HG03439 (cell line): ENCODE measurements around the gene KCNIP4.

Source experiments
- ATAC-seq: cut with Tn5 transposase; IDR thresholded peaks from one replicate; pipeline ENCODE4 v1.9.1; 2021; ENCODE audit warnings: mild to moderate bottlenecking, moderate library complexity; ENCODE audit not compliant: unreplicated experiment

Gene KCNIP4

DNA sequence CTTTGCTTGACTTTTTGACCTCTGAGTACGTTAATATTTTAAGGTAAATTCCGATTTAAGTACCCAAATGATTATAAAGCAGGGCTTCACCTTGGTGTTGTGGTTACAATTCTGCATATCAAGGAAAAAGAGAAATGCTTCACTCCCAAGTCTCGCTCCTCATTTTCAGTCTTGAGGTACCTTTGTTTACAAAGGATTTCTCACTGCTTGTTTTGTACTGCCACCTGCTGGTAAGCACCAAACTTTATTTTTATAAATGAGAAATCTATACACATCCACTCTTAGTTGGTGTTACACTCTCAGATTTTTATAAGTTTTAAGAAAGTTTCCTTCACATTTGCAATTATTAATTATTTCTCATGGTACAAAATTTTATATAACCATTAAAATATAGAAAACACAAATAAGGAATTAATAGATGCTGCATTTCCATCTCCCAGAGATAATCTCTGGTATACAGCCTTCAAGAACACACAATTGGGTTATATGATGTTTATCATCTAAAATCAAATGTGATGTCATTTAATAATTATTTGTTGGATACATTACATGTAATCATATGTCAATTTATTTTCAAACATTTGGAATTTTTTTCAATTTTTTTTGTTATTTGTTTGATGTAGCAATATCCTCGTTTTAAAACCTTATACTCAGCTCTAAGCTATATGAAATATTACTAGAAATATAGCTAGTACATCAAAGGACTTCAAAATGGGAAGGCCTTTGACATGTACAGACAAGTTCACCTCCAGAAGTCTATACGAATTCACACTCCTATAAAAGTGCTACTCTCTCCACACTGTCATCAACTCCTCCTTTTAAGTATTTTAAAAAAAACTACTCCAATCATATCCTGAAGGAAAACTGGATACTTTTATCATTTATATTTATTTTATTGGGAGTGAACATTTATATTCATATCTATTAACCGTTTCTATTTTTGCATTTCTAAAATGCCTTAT is 179.9 kb downstream of the KCNIP4 start:
- ATAC-seq: peak; percentile 45

- ATAC-seq: no peak
These were observed 182.7 kb downstream of the KCNIP4 start for GRCh38 chr4:21765810-21766407.

- no peak for ATAC-seq
These were observed 184.7 kb downstream of the KCNIP4 start for GRCh38 chr4:21763855-21764254.

GRCh38 chr4:21757248-21757647 is 191.3 kb downstream of the KCNIP4 start:
- ATAC-seq: no peak

GRCh38 chr4:21753084-21753760 is 195.3 kb downstream of the KCNIP4 start:
- ATAC-seq: no peak

- no peak for ATAC-seq
These were observed 196.0 kb downstream of the KCNIP4 start for GRCh38 chr4:21752616-21753015.

DNA sequence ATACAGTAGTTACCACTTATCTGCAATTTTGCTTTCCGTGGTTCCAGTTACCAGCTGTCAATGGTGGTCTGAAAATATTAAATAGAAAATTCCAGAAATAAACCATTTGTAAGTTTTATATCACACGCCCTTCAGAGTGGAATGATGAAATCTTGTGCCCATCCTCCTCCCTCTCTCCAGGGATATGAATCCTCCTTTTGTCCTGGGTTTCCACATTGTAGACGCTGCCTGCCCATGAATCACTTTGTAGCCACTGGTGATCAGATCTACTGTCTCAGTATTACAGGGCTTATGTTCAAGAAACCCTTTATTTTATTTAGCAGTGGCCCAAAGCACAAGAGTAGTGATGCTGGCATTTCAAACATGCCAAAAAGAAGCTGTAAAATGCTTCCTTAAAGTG is 198.6 kb downstream of the KCNIP4 start:
- no peak for ATAC-seq

GRCh38 chr4:21749412-21749811 is 199.2 kb downstream of the KCNIP4 start:
- no peak for ATAC-seq

- ATAC-seq: no peak
These were observed 204.5 kb downstream of the KCNIP4 start for GRCh38 chr4:21744046-21744445.

DNA sequence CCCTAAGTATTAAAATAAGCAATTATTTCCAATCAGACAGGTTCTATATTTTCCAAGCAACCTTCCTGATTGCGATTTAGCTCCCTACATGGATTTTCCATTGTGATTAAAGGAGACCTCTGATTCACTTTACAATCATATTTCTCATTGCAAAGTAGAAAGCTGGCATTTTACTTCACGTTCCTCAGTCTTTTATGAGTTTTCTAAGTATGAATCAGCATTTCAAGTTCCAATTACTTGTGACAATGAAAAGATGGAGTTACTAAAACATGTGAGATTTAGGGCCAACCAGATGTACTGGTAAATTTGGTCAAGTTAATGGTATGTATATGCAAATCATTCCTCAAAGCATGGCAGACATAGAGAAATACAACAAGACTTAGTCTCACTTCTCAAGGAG is 206.2 kb downstream of the KCNIP4 start:
- ATAC-seq: no peak

DNA sequence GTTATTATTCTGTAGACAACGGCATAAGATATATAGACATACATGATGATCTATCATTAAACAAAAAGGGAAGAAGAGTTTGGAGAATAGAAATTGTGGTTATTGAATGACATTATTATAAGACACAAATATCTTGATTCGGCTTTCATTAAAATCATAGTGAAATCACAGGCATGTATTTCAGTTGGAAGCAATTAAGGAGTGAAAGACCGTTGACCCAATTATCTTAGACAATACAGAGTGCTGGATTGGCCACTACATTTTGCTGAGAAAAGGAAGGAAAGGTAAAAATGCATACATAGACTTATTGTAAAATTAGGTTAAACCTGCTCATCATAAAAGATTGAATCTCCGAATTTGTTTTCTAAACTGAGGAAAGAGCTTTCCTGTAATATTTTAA is 209.8 kb downstream of the KCNIP4 start:
- ATAC-seq: no peak

GRCh38 chr4:21735866-21736265 is 212.7 kb downstream of the KCNIP4 start:
- no peak for ATAC-seq

GRCh38 chr4:21733894-21734630 is 214.5 kb downstream of the KCNIP4 start:
- no peak for ATAC-seq

DNA sequence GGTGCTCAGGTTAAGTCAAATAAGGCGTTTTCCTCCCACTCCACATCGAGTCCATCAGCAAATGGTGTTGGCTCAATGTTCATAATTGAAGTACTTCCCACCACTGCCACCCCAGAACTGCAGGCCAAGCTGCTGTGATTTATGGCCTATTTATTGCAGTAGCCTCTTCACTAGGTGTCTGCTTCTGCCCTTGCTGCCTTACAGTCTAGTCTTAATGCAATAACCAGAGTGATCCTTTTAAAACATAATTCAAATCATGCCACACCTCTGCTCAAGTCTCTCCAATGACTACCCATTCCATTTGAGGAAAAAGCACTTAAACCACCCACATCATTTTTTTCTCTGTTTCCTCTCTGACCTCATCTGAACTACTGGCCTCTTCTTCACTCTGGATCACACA is 220.3 kb downstream of the KCNIP4 start:
- ATAC-seq: no peak

- ATAC-seq: no peak
These were observed 222.2 kb downstream of the KCNIP4 start for GRCh38 chr4:21726255-21726815.

- ATAC-seq: no peak
These were observed 226.3 kb downstream of the KCNIP4 start for GRCh38 chr4:21722157-21722839.

DNA sequence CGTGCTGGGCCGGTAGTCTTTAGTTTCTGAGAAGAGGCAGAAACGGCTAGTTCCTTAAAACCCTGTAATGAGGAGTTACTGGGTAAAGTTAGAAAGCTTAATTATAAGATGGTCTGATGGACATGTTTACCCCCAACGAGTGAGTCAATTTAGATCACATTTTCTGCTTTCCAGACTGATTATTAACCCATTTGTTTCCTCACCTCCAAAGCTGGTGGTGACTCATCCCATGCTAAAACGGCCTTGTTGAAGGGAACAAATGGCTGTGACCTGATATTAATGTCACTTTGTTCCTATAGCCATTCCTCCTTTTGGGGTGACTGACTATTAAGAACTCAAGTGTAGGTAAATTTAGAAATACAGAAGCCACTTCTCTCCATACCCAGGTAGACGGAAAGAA is 232.0 kb downstream of the KCNIP4 start:
- ATAC-seq: no peak

DNA sequence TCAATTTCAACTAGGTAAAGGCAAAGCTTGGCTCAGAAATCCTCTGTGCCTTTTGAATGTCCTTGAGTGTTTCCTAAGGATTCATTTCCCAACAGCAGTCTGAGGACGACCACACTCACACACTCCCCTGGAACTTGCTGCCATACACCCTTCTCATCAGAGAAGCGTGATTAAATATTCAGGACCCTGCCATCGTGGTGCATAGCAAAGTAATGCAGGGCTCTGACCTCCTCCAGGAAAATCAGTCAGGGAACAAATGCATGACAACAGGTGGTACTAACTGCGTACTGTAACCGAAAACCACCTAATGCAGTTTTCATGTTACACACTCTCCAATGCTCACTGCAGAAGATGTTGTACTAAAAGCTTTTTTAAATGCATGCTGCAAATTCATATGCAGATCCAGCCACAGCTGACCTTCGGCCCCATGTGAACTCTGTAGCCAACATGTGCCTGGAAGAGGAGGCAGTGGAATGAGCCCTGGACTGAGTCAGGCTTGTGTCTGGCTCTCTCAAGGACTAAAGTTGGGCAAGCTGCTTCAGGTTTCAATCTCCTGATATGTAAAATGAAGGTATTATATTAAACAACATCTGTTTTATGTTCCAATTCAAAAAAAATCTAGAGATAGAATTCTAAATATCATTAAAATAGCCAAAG is 238.3 kb downstream of the KCNIP4 start:
- no peak for ATAC-seq

DNA sequence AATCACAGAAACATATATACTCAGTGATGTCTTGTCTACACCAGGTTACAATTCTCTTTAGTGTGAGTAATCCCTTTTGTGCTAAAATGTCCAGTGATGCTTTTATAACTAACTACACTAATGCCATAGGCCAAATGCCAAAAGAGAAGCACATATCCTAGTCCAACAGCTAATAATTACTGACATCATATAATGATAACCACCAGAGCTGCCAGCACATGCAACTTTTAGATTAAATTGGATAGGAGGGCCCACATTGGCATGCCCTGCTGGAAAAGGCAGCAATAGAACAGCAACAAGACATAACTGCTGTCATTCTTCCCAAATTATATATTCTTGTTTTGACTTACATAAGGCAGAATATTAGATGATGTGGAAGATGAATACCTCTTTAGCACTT is 238.8 kb downstream of the KCNIP4 start:
- ATAC-seq: no peak

DNA sequence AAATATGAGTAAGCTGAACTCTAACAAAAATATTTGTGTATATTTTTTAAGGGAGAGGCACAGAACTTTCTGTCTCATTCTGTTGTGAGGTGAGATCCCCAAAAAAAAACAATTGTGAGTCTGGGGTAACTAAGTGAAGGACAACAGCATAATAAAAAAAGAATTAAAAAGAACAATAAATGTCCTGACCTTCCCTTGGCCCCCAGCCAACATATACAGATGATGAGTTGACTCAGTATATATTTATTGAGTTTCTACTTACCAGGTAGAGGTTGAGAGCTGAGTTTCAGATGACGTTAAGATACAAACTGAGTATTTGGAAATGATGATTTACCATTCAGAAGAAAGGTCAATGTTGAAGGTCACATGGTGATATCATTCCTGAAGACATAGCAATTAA is 239.5 kb downstream of the KCNIP4 start:
- ATAC-seq: no peak
